Measurements from ENCODE around the gene LYPLAL1. TPM values are rescaled to one million over a fixed set of nuclear protein-coding genes. Genes with fewer than 3 reads are reported as not detected.

The LYPLAL1 gene
- total RNA-seq, 1 donor from 2014 or later = 35.4 TPM

GRCh38 chr1:219232890-219233289 is 59.2 kb downstream of the LYPLAL1 start:
- Histone ChIP-seq H3K9me3 (ENCODE audit: low read depth) (no peaks in the 10 kb centered on the region), H3K27ac (no peak overlapping the region), H3K9ac (no peak overlapping the region), H2AFZ (replicated peaks) (no peak overlapping the region), H3K4me2 (no peak overlapping the region), H3K79me2 (ENCODE audit: low read depth) (no peaks in the 10 kb centered on the region), H3K36me3 (no peaks in the 10 kb centered on the region), H4K20me1 (ENCODE audit: low read depth) (no peaks in the 10 kb centered on the region), H3K27me3 (no peaks in the 10 kb centered on the region), H3K4me1 (no peaks in the 10 kb centered on the region), H3K4me3 (no peak overlapping the region), H3F3A (ENCODE audit: low read depth) (no peaks in the 10 kb centered on the region)
- H3K27ac Mint-ChIP-seq = no peak overlapping the region
- H3K4me3 Mint-ChIP-seq = no peak overlapping the region
- H3K36me3 Mint-ChIP-seq = peaks cover 3% of the 10 kb centered on the region
- TF ChIP-seq EZH2phosphoT487 (IDR thresholded peaks at IDR 0.05) = no peak
- TF ChIP-seq EZH2 (IDR thresholded peaks at IDR 0.05) = no peak
- no peak for TF ChIP-seq CTCF (IDR thresholded peaks at IDR 0.05)
- no peaks in the 10 kb centered on the region for H3K4me1 Mint-ChIP-seq
- no peak for DNase-seq (ENCODE audit: low spot score)
- H3K9me3 Mint-ChIP-seq = no peaks in the 10 kb centered on the region
- H3K27me3 Mint-ChIP-seq (ENCODE audit: insufficient read depth, low read depth) = no peaks in the 10 kb centered on the region

- no peak for DNase-seq (ENCODE audit: low spot score)
- Histone ChIP-seq H3K36me3 (no peaks in the 10 kb centered on the region), H3K9me3 (ENCODE audit: low read depth) (no peaks in the 10 kb centered on the region), H4K20me1 (ENCODE audit: low read depth) (no peaks in the 10 kb centered on the region), H3K4me1 (no peaks in the 10 kb centered on the region), H3K27me3 (no peaks in the 10 kb centered on the region), H3K27ac (no peak overlapping the region), H3K9ac (no peak overlapping the region), H2AFZ (replicated peaks) (no peak overlapping the region), H3K4me3 (no peak overlapping the region), H3F3A (ENCODE audit: low read depth) (no peaks in the 10 kb centered on the region), H3K4me2 (no peak overlapping the region), H3K79me2 (ENCODE audit: low read depth) (no peaks in the 10 kb centered on the region)
- Mint-ChIP-seq H3K9me3 (no peaks in the 10 kb centered on the region), H3K27ac (no peak overlapping the region), H3K27me3 (ENCODE audit: insufficient read depth, low read depth) (no peaks in the 10 kb centered on the region), H3K4me3 (no peak overlapping the region), H3K36me3 (no peaks in the 10 kb centered on the region), H3K4me1 (no peaks in the 10 kb centered on the region)
- TF ChIP-seq EZH2phosphoT487 (IDR thresholded peaks at IDR 0.05) (no peak), EZH2 (IDR thresholded peaks at IDR 0.05) (no peak), CTCF (IDR thresholded peaks at IDR 0.05) (no peak)
These were observed 62.3 kb downstream of the LYPLAL1 start for GRCh38 chr1:219235903-219236481.

GRCh38 chr1:219236933-219237610 is 63.4 kb downstream of the LYPLAL1 start:
- Histone ChIP-seq H3K27ac (no peak overlapping the region), H3K27me3 (no peaks in the 10 kb centered on the region), H2AFZ (replicated peaks) (no peak overlapping the region), H3F3A (ENCODE audit: low read depth) (no peaks in the 10 kb centered on the region), H3K4me3 (no peak overlapping the region), H4K20me1 (ENCODE audit: low read depth) (no peaks in the 10 kb centered on the region), H3K9me3 (ENCODE audit: low read depth) (no peaks in the 10 kb centered on the region), H3K4me1 (no peaks in the 10 kb centered on the region), H3K9ac (no peak overlapping the region), H3K36me3 (no peaks in the 10 kb centered on the region), H3K4me2 (no peak overlapping the region), H3K79me2 (ENCODE audit: low read depth) (no peaks in the 10 kb centered on the region)
- H3K27ac Mint-ChIP-seq = no peak overlapping the region
- no peaks in the 10 kb centered on the region for H3K27me3 Mint-ChIP-seq (ENCODE audit: insufficient read depth, low read depth)
- no peak for DNase-seq (ENCODE audit: low spot score)
- no peak overlapping the region for H3K4me3 Mint-ChIP-seq
- no peaks in the 10 kb centered on the region for H3K9me3 Mint-ChIP-seq
- H3K36me3 Mint-ChIP-seq = no peaks in the 10 kb centered on the region
- TF ChIP-seq CTCF (IDR thresholded peaks at IDR 0.05) = no peak
- no peak for TF ChIP-seq EZH2 (IDR thresholded peaks at IDR 0.05)
- no peak for TF ChIP-seq EZH2phosphoT487 (IDR thresholded peaks at IDR 0.05)
- H3K4me1 Mint-ChIP-seq = no peaks in the 10 kb centered on the region

Data from neural progenitor cell (in vitro differentiated cells).